HG03378 (cell line): ENCODE results near the gene SLC6A16.
"Not testable (repeated sequence)": the region's sequence is repeated elsewhere in the genome, so short reads cannot be mapped to it uniquely, and the experiment has no call there.

Source experiments
- ATAC-seq: cut with Tn5 transposase; IDR thresholded peaks from one replicate; pipeline ENCODE4 v1.9.1; 2021; ENCODE audit warnings: mild to moderate bottlenecking, moderate library complexity; ENCODE audit not compliant: unreplicated experiment

SLC6A16 gene

GRCh38 chr19:49324801-49325576 lies at the start of gene SLC6A16:
TSS of gene SLC6A16 (minus strand) at chr19:49325191. CDS start at chr19:49311347, 13,844 bp downstream.
- ATAC-seq, result no peak

GRCh38 chr19:49373174-49373573 lies 48.2 kb upstream of the SLC6A16 start:
- not testable (repeated sequence) for ATAC-seq

DNA sequence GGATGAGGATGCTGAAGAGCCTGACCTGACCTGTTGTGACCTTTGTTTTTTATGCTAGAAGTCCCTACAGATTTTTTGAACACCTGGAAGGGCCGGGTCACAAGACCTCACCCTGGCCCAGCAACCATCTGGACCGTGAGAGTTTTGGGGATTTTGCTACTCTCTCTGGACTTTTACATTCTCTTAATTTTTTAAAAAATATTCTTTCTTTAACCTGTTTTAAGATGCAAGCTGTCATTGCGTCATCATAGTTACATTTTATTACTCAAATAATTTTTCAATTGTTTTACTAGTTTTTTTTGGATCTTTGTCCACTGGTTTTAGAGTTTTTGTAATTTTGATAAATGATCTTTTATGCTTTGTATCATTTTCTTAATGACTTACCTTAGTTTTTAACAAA lies 46.2 kb upstream of the SLC6A16 start:
- ATAC-seq, result no peak

- no peak for ATAC-seq
Observed at GRCh38 chr19:49368711-49369358, 43.8 kb upstream of the SLC6A16 start.

DNA sequence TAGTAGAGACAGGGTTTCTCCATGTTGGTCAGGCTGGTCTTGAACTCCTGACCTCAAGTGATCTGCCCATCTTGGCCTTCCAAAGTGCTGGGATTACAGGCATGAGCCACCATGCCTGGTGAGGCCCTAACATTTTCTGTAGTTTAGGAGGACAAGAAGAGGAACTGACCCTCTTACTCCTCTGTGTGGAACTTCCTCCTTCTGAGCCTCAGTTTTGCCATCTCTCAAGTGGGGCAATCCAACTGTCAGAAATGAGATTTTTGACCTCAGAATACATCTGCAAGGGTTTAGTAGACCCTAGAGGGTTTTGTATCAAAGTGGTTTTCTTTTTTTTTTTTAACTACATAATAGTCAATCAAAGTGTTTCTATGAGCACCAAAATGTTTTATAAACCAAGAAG lies 41.1 kb upstream of the SLC6A16 start:
- no peak for ATAC-seq

GRCh38 chr19:49364083-49364737 lies 39.2 kb upstream of the SLC6A16 start:
- no peak for ATAC-seq

DNA sequence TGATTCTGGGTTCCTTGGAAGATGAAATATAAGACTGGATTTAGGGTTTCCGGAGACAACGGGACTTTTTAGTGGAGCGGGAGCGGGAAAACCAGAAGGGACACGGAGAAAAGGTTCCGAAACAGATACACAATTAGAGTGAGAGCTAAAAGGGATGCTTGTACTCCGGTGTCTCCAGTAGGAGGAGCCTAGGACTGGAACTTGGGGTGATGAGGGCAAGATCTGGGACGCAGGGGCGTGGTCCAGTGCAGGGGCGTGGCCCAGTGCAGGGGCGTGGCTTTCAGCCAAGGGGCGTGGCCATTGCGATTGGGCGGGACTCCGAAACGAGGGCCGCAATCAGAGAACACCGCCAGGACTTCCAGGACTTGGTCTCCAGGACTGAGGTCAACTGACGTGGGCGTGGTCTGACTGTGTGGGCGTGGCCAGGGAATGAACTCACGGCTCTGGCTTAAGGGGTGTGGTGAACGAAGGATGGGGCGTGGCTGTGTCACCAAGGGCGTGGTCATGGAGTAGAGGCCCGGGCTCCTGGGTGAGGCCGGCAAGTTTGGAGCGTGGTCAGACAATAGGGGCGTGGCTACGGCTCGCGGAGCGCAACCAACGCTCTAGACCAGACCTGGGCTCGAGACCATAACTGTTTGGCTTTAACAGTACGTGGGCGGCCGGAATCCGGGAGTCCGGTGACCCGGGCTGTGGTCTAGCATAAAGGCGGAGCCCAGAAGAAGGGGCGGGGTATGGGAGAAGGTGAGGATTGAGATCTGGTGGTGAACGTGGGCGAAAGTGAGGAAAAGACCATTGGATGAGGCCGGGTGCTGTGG lies 38.5 kb upstream of the SLC6A16 start, which contains the start of gene DKKL1:
Gene DKKL1, plus strand, starts transcription at position 610 of the 815 bp plus-strand sequence. Its CDS starts 122 bp downstream, at position 732.
- ATAC-seq, result no peak

DNA sequence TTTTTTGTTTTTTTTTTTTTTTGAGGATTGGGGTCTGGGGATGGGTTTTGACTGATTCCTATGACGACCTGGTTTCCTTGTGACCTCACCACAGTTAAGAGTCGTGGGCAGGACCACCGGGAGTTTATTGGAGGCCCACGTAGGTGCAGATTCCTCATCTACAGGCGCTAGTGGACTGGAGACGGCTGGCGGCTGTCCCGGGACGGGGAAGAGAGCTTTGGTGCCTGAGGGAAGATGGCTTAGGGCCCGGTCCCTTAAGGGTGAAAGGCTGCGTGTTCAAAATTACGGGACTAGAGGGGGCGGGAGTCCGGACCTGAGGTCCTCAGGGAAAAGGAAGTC lies 37.9 kb upstream of the SLC6A16 start:
- no peak for ATAC-seq

- no peak for ATAC-seq
Observed at GRCh38 chr19:49362048-49362928, 37.3 kb upstream of the SLC6A16 start, which contains the start of gene TEAD2. TSS of gene TEAD2 (minus strand) at chr19:49362416. CDS start at chr19:49360075, 2,341 bp downstream.

DNA sequence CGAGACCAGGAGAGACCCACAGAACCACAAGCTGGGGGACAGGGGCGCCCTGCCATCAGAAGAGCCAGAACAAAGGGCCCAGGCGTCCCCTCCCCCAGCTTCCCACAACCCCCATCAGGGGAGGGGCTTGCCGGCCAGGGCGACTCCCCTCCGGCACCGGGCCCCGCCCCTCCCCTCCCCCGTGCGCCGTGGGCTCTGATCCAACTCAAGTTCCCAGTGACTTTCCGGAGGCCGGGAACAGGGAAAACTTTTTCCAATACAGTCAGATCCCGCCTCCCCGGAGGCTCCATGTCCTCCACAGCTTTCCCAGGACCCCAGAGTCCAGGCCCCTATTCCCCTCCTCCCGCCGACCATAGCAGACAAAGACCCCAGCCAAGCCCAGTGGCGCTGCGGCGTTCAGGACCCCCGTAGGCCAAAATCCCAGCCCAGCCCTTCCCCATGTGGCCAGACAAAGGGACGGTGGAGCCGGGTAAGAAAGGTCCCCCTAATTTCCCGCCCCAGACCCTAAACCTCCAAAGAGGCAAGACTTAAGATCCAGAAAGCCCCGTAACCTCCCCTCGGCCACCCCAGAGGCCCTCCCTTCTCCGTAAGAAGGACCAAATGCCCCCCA lies 36.6 kb upstream of the SLC6A16 start:
- ATAC-seq, result no peak

DNA sequence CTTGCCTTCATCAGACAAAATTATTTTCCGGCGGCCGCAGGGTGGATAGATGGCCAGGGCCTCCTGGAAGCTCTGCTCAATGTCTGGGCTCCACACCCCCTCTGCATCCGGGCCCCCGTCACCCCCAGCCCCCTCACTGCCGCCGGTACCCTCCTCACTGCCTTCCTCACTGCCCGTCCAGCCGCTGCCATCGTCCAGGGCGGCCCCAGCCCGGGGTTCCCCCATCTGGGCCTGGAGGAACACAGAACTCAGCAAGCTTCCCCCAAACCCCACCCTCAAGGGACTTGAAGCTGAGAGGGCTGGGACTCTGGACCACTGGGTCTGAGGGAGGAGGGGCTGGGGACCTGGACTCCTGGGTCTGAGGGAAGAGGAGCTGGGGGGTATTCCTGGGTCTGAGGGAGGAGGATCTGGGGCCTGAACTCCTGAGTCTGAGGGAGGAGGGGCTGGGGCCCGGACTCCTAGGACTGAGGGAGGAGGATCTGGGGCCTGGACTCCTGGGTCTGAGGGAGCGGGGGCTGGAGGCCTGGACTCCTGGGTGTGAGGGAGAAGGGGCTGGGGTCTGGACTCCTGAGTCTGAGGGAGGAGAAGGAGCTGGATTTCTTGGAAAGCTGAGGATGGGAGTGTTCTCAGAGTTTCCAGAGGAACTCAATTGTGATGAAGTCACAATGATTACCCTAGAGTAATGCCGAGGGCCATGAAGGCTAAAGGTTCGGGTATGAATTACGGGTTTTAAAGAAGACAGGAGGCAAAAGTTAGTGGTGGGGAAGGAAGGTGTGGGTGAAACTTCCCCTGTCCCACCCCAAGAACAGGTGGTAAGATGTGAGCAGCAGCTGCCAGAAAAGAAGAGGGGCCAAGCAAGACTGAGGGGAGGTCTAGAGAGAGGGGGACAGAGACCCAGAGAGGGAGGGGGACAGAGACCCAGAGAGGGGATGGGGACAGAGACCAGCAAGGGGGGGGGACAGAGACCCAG lies 35.1 kb upstream of the SLC6A16 start:
- no peak for ATAC-seq

GRCh38 chr19:49357186-49357585 lies 32.2 kb upstream of the SLC6A16 start:
- ATAC-seq, result no peak

DNA sequence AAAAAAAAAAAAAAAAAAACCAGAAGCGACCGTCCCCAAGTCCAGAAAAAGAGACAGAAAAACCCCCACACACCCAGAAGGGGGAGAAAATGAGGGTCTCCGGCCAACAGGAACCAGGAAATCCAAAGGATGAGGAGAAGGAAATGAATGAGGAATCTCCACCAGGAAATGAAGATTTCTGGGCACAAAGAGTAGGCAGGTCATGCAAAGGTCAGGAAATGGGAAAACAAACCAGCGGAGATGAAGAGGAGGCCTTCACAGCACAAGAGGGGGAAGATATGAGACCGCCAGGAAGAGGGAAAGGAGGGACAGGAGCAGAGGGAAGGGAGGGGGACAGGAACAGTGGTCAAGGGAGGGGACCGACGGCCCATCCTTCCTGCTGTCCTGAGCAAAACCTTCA lies 31.4 kb upstream of the SLC6A16 start:
- no peak for ATAC-seq

DNA sequence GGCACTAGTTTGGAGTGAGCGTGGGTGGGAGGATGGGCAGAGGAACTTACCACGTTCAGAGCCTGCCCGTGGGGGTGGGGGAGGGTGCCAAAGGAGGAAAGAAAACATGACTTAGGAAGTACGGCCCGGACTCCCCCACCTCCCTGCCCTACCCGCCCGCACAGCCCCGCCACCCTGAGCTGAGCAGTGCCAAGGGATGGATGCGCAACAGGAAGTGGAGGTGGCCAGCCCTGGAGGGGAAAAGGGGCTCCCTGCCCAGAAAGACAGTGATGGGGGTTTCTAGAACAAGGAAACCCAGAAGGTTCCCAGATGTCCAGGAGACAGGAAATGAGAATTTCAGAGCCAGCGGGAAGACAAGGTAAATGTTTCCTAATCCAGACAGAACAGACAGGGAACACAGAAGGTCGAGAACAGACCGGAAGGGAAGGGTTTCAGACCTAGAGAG lies 30.9 kb upstream of the SLC6A16 start:
- ATAC-seq, result no peak

DNA sequence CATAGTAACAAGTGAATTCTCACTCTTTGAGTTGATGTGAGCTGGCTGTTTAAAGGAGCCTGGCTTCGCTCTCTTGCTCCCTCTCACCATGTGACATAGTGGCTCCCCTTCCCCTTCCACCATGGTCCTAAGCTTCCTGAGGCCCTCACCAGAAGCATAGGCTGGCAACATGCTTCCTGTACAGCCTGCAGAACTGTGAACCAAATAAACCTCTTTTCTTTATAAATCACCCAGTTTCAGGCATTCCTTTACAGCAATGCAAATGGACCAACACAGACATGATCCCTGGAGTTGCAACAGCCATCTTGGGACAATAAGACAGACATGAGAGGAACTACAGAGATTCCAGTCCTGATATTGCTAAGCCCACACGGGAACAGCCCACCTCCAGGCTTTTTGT lies 24.6 kb upstream of the SLC6A16 start:
- ATAC-seq, result no peak

GRCh38 chr19:49348305-49349189 lies 23.6 kb upstream of the SLC6A16 start:
- ATAC-seq, result no peak

DNA sequence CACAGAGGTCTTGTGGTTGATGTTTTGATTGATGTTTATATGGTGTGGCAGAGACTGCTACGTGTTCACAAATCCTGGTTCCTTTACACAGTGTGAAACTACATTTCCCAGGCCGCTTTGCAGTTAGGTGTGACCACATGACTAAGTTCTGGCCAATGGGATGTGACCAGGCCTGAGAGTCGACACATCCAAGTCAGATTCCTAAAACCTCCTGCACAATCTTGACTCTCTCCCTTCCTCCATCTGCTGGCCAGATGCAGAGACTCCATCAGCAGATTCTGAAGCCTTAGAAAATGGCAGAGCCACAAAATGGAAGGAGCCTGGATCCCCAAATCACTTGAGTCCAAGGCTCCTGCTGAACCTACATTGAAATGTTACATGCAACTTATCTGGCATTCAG lies 22.8 kb upstream of the SLC6A16 start:
- ATAC-seq, result no peak
